H1 (cell line): Measurements from ENCODE around the gene SAMD14. TPM values are rescaled to one million over a fixed set of nuclear protein-coding genes. Genes with fewer than 3 reads are reported as not detected.

Experiments
- CTCF ChIA-PET: fragments of 300-600 bp; sonication (Branson Sonifier 250); formaldehyde crosslinking; loops from one replicate; lab custom pipeline; 2021; ENCODE audit not compliant: partially characterized antibody; lab: Charles Lee
- POLR2A ChIA-PET: fragments of 300-600 bp; sonication (Branson Sonifier 250); formaldehyde crosslinking; loops from one replicate; lab custom pipeline; 2021; ENCODE audit warnings: inconsistent platforms; ENCODE audit not compliant: partially characterized antibody; lab: Charles Lee
- DNase-seq, 2 experiments: peaks; one replicate each; pipeline versions ENCODE4 v3.0.0 to v3.0.0-alpha.2; 2010 to 2022; ENCODE audit warnings: low spot score in 2 of 2, low read depth in 1 of 2, mixed read lengths in 1 of 2
- FAIRE-seq: peaks from 2 replicates; lab custom pipeline; 2011; peaks lifted over from hg19 to GRCh38; lab: Jason Lieb, UNC
- H2AFZ ChIP-seq: 2 replicates; pipeline ENCODE4 v1.8.1; 2012; ENCODE audit warnings: low read length, inconsistent platforms
- H2AK5ac ChIP-seq: 2 replicates; pipeline ENCODE4 v1.6.1; 2013; ENCODE audit warnings: low read depth, low read length
- H2BK120ac ChIP-seq: replicated peaks from 2 replicates; pipeline ENCODE3; 2013; ENCODE audit warnings: low read depth, low read length, inconsistent platforms
- H2BK12ac ChIP-seq: 2 replicates; pipeline ENCODE4 v1.6.1; 2013; ENCODE audit warnings: low read depth, low read length
- H2BK15ac ChIP-seq: 2 replicates; pipeline ENCODE4 v1.6.1; 2013; ENCODE audit warnings: low read length
- H2BK20ac ChIP-seq: 2 replicates; pipeline ENCODE4 v1.6.1; 2013; ENCODE audit warnings: low read length
- H2BK5ac ChIP-seq: 2 replicates; pipeline ENCODE4 v1.6.1; 2013; ENCODE audit warnings: low read depth, low read length
- H3K14ac ChIP-seq: 2 replicates; pipeline ENCODE4 v1.6.1; 2013; ENCODE audit warnings: inconsistent platforms; ENCODE audit not compliant: insufficient read length
- H3K18ac ChIP-seq: 2 replicates; pipeline ENCODE4 v1.6.1; 2013; ENCODE audit warnings: low read length; ENCODE audit errors: extremely low read depth
- H3K23ac ChIP-seq: 2 replicates; pipeline ENCODE4 v1.6.1; 2013; ENCODE audit warnings: inconsistent platforms; ENCODE audit not compliant: insufficient read length
- H3K23me2 ChIP-seq: 2 replicates; pipeline ENCODE4 v1.6.1; 2013; ENCODE audit warnings: low read depth, low read length
- H3K27ac ChIP-seq: 2 replicates; pipeline ENCODE4 v1.6.1; 2011; ENCODE audit warnings: low read depth, low read length, inconsistent platforms
- H3K27me3 ChIP-seq, 4 experiments: replicated peaks in 1 of 4; 1 replicate in 1 of 4; 2 replicates in 3 of 4; pipeline versions ENCODE4 v1.6.1 to v1.8.1; 2011 to 2013; ENCODE audit warnings: low read length in 3 of 4, mild to moderate bottlenecking in 3 of 4, inconsistent platforms in 2 of 4, mixed read lengths in 2 of 4, moderate library complexity in 1 of 4; ENCODE audit not compliant: control insufficient read depth in 3 of 4, insufficient read depth in 3 of 4; ENCODE audit errors: extremely low read depth in 1 of 4
- H3K36me3 ChIP-seq, 4 experiments: 2 replicates each; pipeline versions ENCODE4 v1.6.1 to v1.8.1; 2011 to 2013; ENCODE audit warnings: mild to moderate bottlenecking in 4 of 4, low read length in 3 of 4, moderate library complexity in 2 of 4, control low read depth in 1 of 4, inconsistent platforms in 1 of 4; ENCODE audit not compliant: insufficient read depth in 4 of 4, control insufficient read depth in 2 of 4
- H3K4ac ChIP-seq: replicated peaks from 2 replicates; pipeline ENCODE3; 2013; ENCODE audit warnings: low read length, low read depth, mixed read lengths, inconsistent platforms; ENCODE audit not compliant: insufficient read length
- H3K4me1 ChIP-seq, 4 experiments: replicated peaks in 1 of 4; 1 replicate in 1 of 4; 2 replicates in 3 of 4; pipeline versions ENCODE4 v1.6.1 to v1.8.1; 2011 to 2013; ENCODE audit warnings: low read length in 3 of 4, inconsistent platforms in 2 of 4, mixed read lengths in 1 of 4; ENCODE audit not compliant: insufficient read depth in 4 of 4, control insufficient read depth in 3 of 4
- H3K4me2 ChIP-seq, 2 experiments: 2 replicates each; pipeline versions ENCODE4 v1.6.1 to v1.8.1; 2011 to 2013; ENCODE audit warnings: low read depth in 2 of 2, low read length in 2 of 2, control low read depth in 1 of 2, inconsistent platforms in 1 of 2, mild to moderate bottlenecking in 1 of 2; ENCODE audit not compliant: insufficient read depth in 1 of 2
- H3K4me3 ChIP-seq, 4 experiments: fragments of 200-600, 300-600 bp in 1 of 4; sonication (generic), shearing (Covaris generic), sonication (Bioruptor Twin) in 1 of 4; 2 replicates each; pipeline versions ENCODE4 v1.5.1 to v1.8.1; 2011 to 2016; ENCODE audit warnings: low read length in 4 of 4, low read depth in 3 of 4, control low read depth in 2 of 4, inconsistent platforms in 2 of 4, mild to moderate bottlenecking in 2 of 4, mixed read lengths in 1 of 4, moderate library complexity in 1 of 4; ENCODE audit not compliant: insufficient read depth in 2 of 4; ENCODE audit errors: extremely low read depth in 1 of 4
- H3K56ac ChIP-seq: replicated peaks from 2 replicates; pipeline ENCODE3; 2013; ENCODE audit warnings: low read depth, mild to moderate bottlenecking, mixed read lengths, low read length, inconsistent platforms; ENCODE audit not compliant: insufficient read length
- H3K79me1 ChIP-seq: 2 replicates; pipeline ENCODE4 v1.6.1; 2013; ENCODE audit warnings: low read depth, low read length, control low read depth
- H3K79me2 ChIP-seq, 2 experiments: 2 replicates each; pipeline versions ENCODE4 v1.6.1 to v1.8.1; 2012 to 2013; ENCODE audit warnings: low read length in 2 of 2, mild to moderate bottlenecking in 2 of 2, inconsistent platforms in 1 of 2; ENCODE audit not compliant: insufficient read depth in 2 of 2, control insufficient read depth in 1 of 2
- H3K9ac ChIP-seq, 4 experiments: replicated peaks in 1 of 4; 1 replicate in 1 of 4; 2 replicates in 3 of 4; pipeline versions ENCODE4 v1.6.1 to v1.8.1; 2011 to 2013; ENCODE audit warnings: low read depth in 3 of 4, low read length in 3 of 4, control low read depth in 2 of 4, mild to moderate bottlenecking in 2 of 4, moderate library complexity in 2 of 4, inconsistent platforms in 1 of 4; ENCODE audit errors: extremely low read depth in 1 of 4
- H3K9me3 ChIP-seq, 2 experiments: 2 replicates each; pipeline versions ENCODE4 v1.6.1 to v1.8.1; 2012 to 2013; ENCODE audit warnings: mild to moderate bottlenecking in 2 of 2, moderate library complexity in 2 of 2, control low read depth in 1 of 2, inconsistent platforms in 1 of 2, low read depth in 1 of 2, low read length in 1 of 2, mixed read lengths in 1 of 2; ENCODE audit not compliant: insufficient read depth in 2 of 2
- H4K20me1 ChIP-seq, 2 experiments: replicated peaks in 1 of 2; 2 replicates each; pipeline versions ENCODE3 to v1.8.1; 2011 to 2013; ENCODE audit warnings: inconsistent platforms in 2 of 2, low read length in 2 of 2, mild to moderate bottlenecking in 1 of 2; ENCODE audit not compliant: insufficient read depth in 2 of 2, control insufficient read depth in 1 of 2
- H4K5ac ChIP-seq: 2 replicates; pipeline ENCODE4 v1.6.1; 2013; ENCODE audit warnings: low read length, low read depth, mixed read lengths, inconsistent platforms; ENCODE audit not compliant: insufficient read length
- H4K8ac ChIP-seq: 2 replicates; pipeline ENCODE4 v1.8.0; 2013; ENCODE audit warnings: mild to moderate bottlenecking, moderate library complexity, low read length, inconsistent platforms; ENCODE audit not compliant: insufficient read depth; ENCODE audit errors: extremely low read depth
- H4K91ac ChIP-seq: replicated peaks from 2 replicates; pipeline ENCODE3; 2013; ENCODE audit warnings: low read length, mixed read lengths, inconsistent platforms; ENCODE audit not compliant: insufficient read length
- CHD1 ChIP-seq: IDR thresholded peaks from 2 replicates; pipeline ENCODE4 v1.6.1; 2012; ENCODE audit warnings: low read depth, low read length, improper control_type of control experiment
- CHD2 ChIP-seq: IDR thresholded peaks from 2 replicates; pipeline ENCODE4 v1.6.1; 2012; ENCODE audit warnings: low read length, improper control_type of control experiment
- CTBP2 ChIP-seq: IDR thresholded peaks from 2 replicates; pipeline ENCODE4 v1.7.0; 2011; ENCODE audit warnings: borderline replicate concordance, mild to moderate bottlenecking, moderate library complexity, mixed read lengths, low read length; ENCODE audit not compliant: insufficient read depth, insufficient read length
- EP300 ChIP-seq, 2 experiments: IDR thresholded peaks; 1 replicate in 1 of 2; 2 replicates in 1 of 2; pipeline ENCODE4 v1.6.1; 2011 to 2012; ENCODE audit warnings: low read depth in 2 of 2, low read length in 2 of 2, mild to moderate bottlenecking in 2 of 2, borderline replicate concordance in 1 of 2, inconsistent platforms in 1 of 2, moderate library complexity in 1 of 2
- EZH2 ChIP-seq: fragments of 200-600 bp; sonication (generic); IDR thresholded peaks from 2 replicates; pipeline ENCODE4 v1.7.1; 2012; ENCODE audit warnings: low read depth, mild to moderate bottlenecking, moderate library complexity, low read length, inconsistent platforms; ENCODE audit not compliant: severe bottlenecking
- KDM1A ChIP-seq: fragments of 200-600, 300-600 bp; sonication (generic); IDR thresholded peaks from 2 replicates; pipeline ENCODE4 v1.7.1; 2016; ENCODE audit warnings: mild to moderate bottlenecking, low read length, borderline replicate concordance
- PHF8 ChIP-seq: fragments of 200-600 bp; sonication (generic); conservative IDR thresholded peaks from 2 replicates; pipeline ENCODE4 v1.7.1; 2012; ENCODE audit warnings: low read depth, mild to moderate bottlenecking, inconsistent platforms, low read length, moderate library complexity
- POLR2A ChIP-seq, 2 experiments: IDR thresholded peaks; 1 replicate in 1 of 2; 2 replicates in 1 of 2; pipeline ENCODE4 v1.6.1; 2011; ENCODE audit warnings: low read depth in 2 of 2, low read length in 2 of 2, mild to moderate bottlenecking in 2 of 2; ENCODE audit errors: control extremely low read depth in 1 of 2
- SIRT6 ChIP-seq: IDR thresholded peaks from one replicate; pipeline ENCODE4 v1.7.1; 2012; ENCODE audit warnings: low read length, inconsistent platforms
- SIX5 ChIP-seq: IDR thresholded peaks from 2 replicates; pipeline ENCODE4 v1.6.1; 2011; ENCODE audit warnings: mild to moderate bottlenecking, low read depth, low read length
- ZNF274 ChIP-seq: IDR thresholded peaks from 2 replicates; pipeline ENCODE4 v1.7.0; 2012; ENCODE audit warnings: low read length, borderline replicate concordance; ENCODE audit errors: extremely low read depth
- WGBS, 2 experiments: shearing (Covaris generic) in 1 of 2; methylation state at CpG; one replicate each; pipeline versions ENCODE4 v1.1.6 to v1.1.7; 2013 to 2015; ENCODE audit warnings: low lambda C conversion rate in 2 of 2, mixed read lengths in 2 of 2, inconsistent platforms in 1 of 2, low coverage in 1 of 2, missing lambda C conversion rate in 1 of 2; ENCODE audit not compliant: insufficient replicate concordance in 2 of 2, insufficient coverage in 1 of 2, insufficient read length in 1 of 2; ENCODE audit errors: extremely low coverage in 1 of 2, missing lambda C conversion rate in 1 of 2; 5-methylcytosine and 5-hydroxymethylcytosine counted together
- polyA plus RNA-seq, 7 experiments: library from polyadenylated mRNA; depleted of rRNA in 3 of 7; stranded (reverse) in 5 of 7; unstranded in 2 of 7; fragments of >200 nt in 5 of 7; fragments of 200-250 nt in 2 of 7; gene quantifications; 1 replicate in 5 of 7; 2 replicates in 1 of 7; 4 replicates in 1 of 7; pipeline versions ENCODE4 v1.2.1 to v1.2.3, GENCODE V29; 2011 to 2013; ENCODE audit warnings: missing spikeins in 2 of 7, mixed read lengths in 2 of 7
- total RNA-seq: library from RNA; stranded (reverse); fragmentation: NEBNext Ultra II Directional; extraction: Animal tissue kit (Norgen Biotek cat#: 25700); gene quantifications from 2 replicates; pipeline ENCODE4 v1.2.1, GENCODE V29; 2021
- TF ChIP-seq, protein P1 (sequence below): IDR thresholded peaks from 2 replicates; pipeline ENCODE4 v1.6.1; 2012; ENCODE audit warnings: low read length, inconsistent platforms

The SAMD14 gene
- total and polyA plus RNA-seq, 2 of the 8 experiments (the other 6 are each of a cell fraction or from before 2014, with no cell fraction given): 5.7 to 5.8 TPM

- Histone ChIP-seq H3K9ac (no peak overlapping the region), H2BK20ac (0 out of 2 replicates have a peak overlapping the region, but pooled peaks have one; percentile 26), H3K79me2 (no peaks in the 10 kb centered on the region), H3K27ac (no peak overlapping the region), H3K56ac (no peak overlapping the region), H3K36me3 (no peaks in the 10 kb centered on the region), H3K23ac (no peak overlapping the region), H3K4ac (no peak overlapping the region), H2AFZ (no peak overlapping the region), H3K4me3 (peak overlapping the region in 1 of 4 experiments; percentile 42; a peak in 1 of 8 replicates), H2BK5ac (peak overlapping the region; percentile 89; the same call in 1 of the 2 replicates), H3K18ac (peak overlapping the region; percentile 99; the same call in 1 of the 2 replicates), H3K14ac (no peak overlapping the region), H2AK5ac (no peak overlapping the region), H3K27me3 (no peaks in the 10 kb centered on the region), H4K8ac (no peak overlapping the region), H3K9me3 (no peaks in the 10 kb centered on the region), H2BK15ac (peak overlapping the region; percentile 1; the same call in 1 of the 2 replicates), H3K4me1 (peaks cover 4 to 20% (median 12%) of the 10 kb centered on the region in 4 experiments), H2BK120ac (peak overlapping the region; percentile 43), H3K4me2 (peak overlapping the region; percentile 10 to 60; a peak in 3 of 4 replicates), H4K5ac (peak overlapping the region; percentile 19), H4K20me1 (no peaks in the 10 kb centered on the region), H2BK12ac (peak overlapping the region; percentile 39; the same call in 1 of the 2 replicates), H3K23me2 (no peaks in the 10 kb centered on the region), H3K79me1 (no peaks in the 10 kb centered on the region), H4K91ac (peak overlapping the region; percentile 90)
- FAIRE-seq (no peak), DNase-seq (no peak)
- ChIA-PET POLR2A (interaction anchor here (1.1 to 2.5 kb wide), 7 partner anchors 8 to 185 kb away, joined by 3 to 9 read pairs (median 5); partner anchors contain the start of genes COL1A1 and TMEM92), CTCF (interaction anchor here (0.7 to 17.0 kb wide), 25 partner anchors 8 to 185 kb away, joined by 3 to 299 read pairs (median 4); partner anchors contain the start of genes COL1A1 and SGCA)
- 95% methylated on average over 10 of the region's 10 CpGs; no CpG with 5 or more reads in 1 of the 2 experiments for WGBS, 2 experiments
- no peak for TF ChIP-seq SIRT6
- TF ChIP-seq ZNF274: no peak
- TF ChIP-seq CHD1: no peak
- TF ChIP-seq KDM1A: no peak
- TF ChIP-seq SIX5: no peak
- TF ChIP-seq CTBP2: no peak
- TF ChIP-seq POLR2A (IDR thresholded peaks at IDR 0.05; ENCODE audit: control extremely low read depth in 1 of 2, low read depth in 2 of 2, low read length in 2 of 2): no peak
- no peak for TF ChIP-seq EZH2
- TF ChIP-seq EP300 (IDR thresholded peaks at IDR 0.05; ENCODE audit: borderline replicate concordance in 1 of 2, low read depth in 2 of 2, low read length in 2 of 2): no peak
- TF ChIP-seq, protein P1, sequence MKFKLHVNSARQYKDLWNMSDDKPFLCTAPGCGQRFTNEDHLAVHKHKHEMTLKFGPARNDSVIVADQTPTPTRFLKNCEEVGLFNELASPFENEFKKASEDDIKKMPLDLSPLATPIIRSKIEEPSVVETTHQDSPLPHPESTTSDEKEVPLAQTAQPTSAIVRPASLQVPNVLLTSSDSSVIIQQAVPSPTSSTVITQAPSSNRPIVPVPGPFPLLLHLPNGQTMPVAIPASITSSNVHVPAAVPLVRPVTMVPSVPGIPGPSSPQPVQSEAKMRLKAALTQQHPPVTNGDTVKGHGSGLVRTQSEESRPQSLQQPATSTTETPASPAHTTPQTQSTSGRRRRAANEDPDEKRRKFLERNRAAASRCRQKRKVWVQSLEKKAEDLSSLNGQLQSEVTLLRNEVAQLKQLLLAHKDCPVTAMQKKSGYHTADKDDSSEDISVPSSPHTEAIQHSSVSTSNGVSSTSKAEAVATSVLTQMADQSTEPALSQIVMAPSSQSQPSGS: no peak
- no peak for TF ChIP-seq CHD2
- no peak for TF ChIP-seq PHF8
These were observed 47.5 kb upstream of the SAMD14 start for GRCh38 chr17:50177476-50177875.
